HepG2 (cell line): Measurements from ENCODE around the gene SEPTIN12. TPM values are rescaled to one million over a fixed set of nuclear protein-coding genes. Genes with fewer than 3 reads are reported as not detected.

Experiments
- ELF1 ChIP-seq: sonication (generic); formaldehyde crosslinking; IDR thresholded peaks from 2 replicates; pipeline ENCODE4 v1.4.0; 2020; ENCODE audit warnings: missing genetic modification reagents
- GABPA ChIP-seq, 2 experiments: IDR thresholded peaks; 2 replicates each; pipeline ENCODE4 v1.6.1; 2011 to 2016; ENCODE audit warnings: low read depth in 2 of 2, low read length in 1 of 2, missing biosample characterization in 1 of 2, missing genetic modification characterization in 1 of 2
- HDAC1 ChIP-seq: sonication (generic); formaldehyde crosslinking; IDR thresholded peaks from 2 replicates; pipeline ENCODE4 v1.5.1; 2020; ENCODE audit warnings: mild to moderate bottlenecking, missing genetic modification reagents
- HNRNPLL ChIP-seq: fragments of 200-400 bp; formaldehyde crosslinking; IDR thresholded peaks from 2 replicates; pipeline ENCODE4 v1.6.1; 2017; ENCODE audit warnings: mild to moderate bottlenecking, low read depth, low read length; ENCODE audit not compliant: poor library complexity, severe bottlenecking
- MAX ChIP-seq: IDR thresholded peaks from 2 replicates; pipeline ENCODE4 v1.6.1; 2012; ENCODE audit warnings: inconsistent platforms
- MXI1 ChIP-seq: IDR thresholded peaks from 3 replicates; pipeline ENCODE4 v1.6.1; 2012; ENCODE audit warnings: low read depth, low read length, inconsistent platforms, borderline replicate concordance
- RARA ChIP-seq: IDR thresholded peaks from 2 replicates; pipeline ENCODE4 v1.6.1; 2016; ENCODE audit warnings: missing genetic modification reagents, missing compliant biosample characterization
- TFDP2 ChIP-seq: sonication (generic); formaldehyde crosslinking; IDR thresholded peaks from 2 replicates; pipeline ENCODE4 v1.4.0; 2020; ENCODE audit warnings: missing genetic modification reagents
- ZFP82 ChIP-seq: sonication (generic); formaldehyde crosslinking; IDR thresholded peaks from 2 replicates; pipeline ENCODE4 v1.5.1; 2020; ENCODE audit warnings: mild to moderate bottlenecking, missing genetic modification reagents, borderline replicate concordance
- ZNF564 ChIP-seq: sonication (generic); formaldehyde crosslinking; IDR thresholded peaks from 2 replicates; pipeline ENCODE4 v1.8.1; 2023; ENCODE audit warnings: mild to moderate bottlenecking, missing genetic modification reagents
- ZNF724P ChIP-seq: sonication (generic); formaldehyde crosslinking; IDR thresholded peaks from 2 replicates; pipeline ENCODE4 v1.8.0; 2022; ENCODE audit warnings: missing genetic modification reagents, borderline replicate concordance
- ZSCAN12 ChIP-seq: sonication (generic); formaldehyde crosslinking; IDR thresholded peaks from 2 replicates; pipeline ENCODE4 v1.9.0; 2021; ENCODE audit warnings: mild to moderate bottlenecking, missing genetic modification reagents
- polyA plus RNA-seq, 8 experiments: library from polyadenylated mRNA; depleted of rRNA in 3 of 8; stranded (reverse) in 7 of 8; unstranded in 1 of 8; fragments of >200 nt; fragmentation: Illumina TruSeq in 4 of 8; extraction: Trizol in 4 of 8; gene quantifications; 2 replicates each; pipeline versions ENCODE4 v1.2.1 to v1.2.3, GENCODE V29; 2011 to 2016; ENCODE audit warnings: low read depth in 4 of 8, missing spikeins in 1 of 8, mixed read lengths in 1 of 8; ENCODE audit not compliant: insufficient read depth in 1 of 8
- total RNA-seq, 5 experiments: library from RNA; depleted of rRNA; stranded (reverse); fragments of >200 nt; fragmentation: Illumina TruSeq; extraction: Trizol; gene quantifications; 2 replicates each; pipeline ENCODE4 v1.2.3, GENCODE V29; 2016; ENCODE audit warnings: low read depth in 1 of 5
- TF ChIP-seq, protein P1 (sequence below): sonication (generic); formaldehyde crosslinking; IDR thresholded peaks from 2 replicates; pipeline ENCODE4 v1.5.1; 2020; ENCODE audit warnings: mild to moderate bottlenecking, missing genetic modification reagents, borderline replicate concordance
- TF ChIP-seq, protein P2 (sequence below): IDR thresholded peaks from 2 replicates; pipeline ENCODE4 v1.6.1; 2016; ENCODE audit warnings: missing genetic modification reagents, missing compliant biosample characterization
- TF ChIP-seq, protein P3 (sequence below): IDR thresholded peaks from 2 replicates; pipeline ENCODE4 v1.6.1; 2016; ENCODE audit warnings: missing biosample characterization, missing genetic modification reagents, low read depth

The SEPTIN12 gene
- total and polyA plus RNA-seq, 2 of the 13 experiments (the other 11 are each of a cell fraction or from before 2014, with no cell fraction given): 0.22 TPM; not detected in 1

DNA sequence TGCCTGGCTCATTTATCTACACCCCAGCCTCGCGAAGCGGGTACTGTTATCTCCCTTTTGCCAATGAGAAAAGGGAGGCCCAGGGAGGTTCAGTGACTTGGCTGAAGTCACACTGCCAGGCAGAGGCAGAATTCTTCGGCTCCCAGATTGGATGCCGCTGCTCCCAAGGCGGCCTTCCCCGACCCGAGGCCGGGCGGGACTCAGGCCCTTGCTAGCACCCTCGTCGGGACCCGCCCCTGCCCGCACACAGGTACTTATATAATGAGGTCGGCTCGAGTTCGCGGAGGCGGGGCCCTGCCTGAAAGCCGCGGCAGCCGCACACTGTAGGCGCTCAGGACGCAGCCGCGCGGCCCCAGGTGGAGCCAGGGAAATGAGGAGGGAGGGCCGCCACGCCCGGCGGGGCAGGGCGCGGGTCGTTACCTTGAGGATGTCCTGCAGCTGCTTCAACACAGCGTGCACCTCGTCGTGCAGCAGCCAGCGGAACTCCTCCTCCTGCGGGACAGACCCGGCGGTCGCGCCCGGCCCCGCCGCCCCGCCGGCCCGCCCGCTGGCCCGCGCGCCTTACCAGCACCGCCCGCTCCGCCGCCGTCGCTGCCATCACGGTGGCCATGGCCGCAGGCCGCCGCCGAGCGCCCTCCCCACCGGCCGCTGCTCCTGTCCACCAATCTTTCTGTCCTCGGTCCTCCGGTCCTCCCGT lies 14.0 kb upstream of the SEPTIN12 start, which contains the start of gene ROGDI (continued):
- TF ChIP-seq, protein P1, sequence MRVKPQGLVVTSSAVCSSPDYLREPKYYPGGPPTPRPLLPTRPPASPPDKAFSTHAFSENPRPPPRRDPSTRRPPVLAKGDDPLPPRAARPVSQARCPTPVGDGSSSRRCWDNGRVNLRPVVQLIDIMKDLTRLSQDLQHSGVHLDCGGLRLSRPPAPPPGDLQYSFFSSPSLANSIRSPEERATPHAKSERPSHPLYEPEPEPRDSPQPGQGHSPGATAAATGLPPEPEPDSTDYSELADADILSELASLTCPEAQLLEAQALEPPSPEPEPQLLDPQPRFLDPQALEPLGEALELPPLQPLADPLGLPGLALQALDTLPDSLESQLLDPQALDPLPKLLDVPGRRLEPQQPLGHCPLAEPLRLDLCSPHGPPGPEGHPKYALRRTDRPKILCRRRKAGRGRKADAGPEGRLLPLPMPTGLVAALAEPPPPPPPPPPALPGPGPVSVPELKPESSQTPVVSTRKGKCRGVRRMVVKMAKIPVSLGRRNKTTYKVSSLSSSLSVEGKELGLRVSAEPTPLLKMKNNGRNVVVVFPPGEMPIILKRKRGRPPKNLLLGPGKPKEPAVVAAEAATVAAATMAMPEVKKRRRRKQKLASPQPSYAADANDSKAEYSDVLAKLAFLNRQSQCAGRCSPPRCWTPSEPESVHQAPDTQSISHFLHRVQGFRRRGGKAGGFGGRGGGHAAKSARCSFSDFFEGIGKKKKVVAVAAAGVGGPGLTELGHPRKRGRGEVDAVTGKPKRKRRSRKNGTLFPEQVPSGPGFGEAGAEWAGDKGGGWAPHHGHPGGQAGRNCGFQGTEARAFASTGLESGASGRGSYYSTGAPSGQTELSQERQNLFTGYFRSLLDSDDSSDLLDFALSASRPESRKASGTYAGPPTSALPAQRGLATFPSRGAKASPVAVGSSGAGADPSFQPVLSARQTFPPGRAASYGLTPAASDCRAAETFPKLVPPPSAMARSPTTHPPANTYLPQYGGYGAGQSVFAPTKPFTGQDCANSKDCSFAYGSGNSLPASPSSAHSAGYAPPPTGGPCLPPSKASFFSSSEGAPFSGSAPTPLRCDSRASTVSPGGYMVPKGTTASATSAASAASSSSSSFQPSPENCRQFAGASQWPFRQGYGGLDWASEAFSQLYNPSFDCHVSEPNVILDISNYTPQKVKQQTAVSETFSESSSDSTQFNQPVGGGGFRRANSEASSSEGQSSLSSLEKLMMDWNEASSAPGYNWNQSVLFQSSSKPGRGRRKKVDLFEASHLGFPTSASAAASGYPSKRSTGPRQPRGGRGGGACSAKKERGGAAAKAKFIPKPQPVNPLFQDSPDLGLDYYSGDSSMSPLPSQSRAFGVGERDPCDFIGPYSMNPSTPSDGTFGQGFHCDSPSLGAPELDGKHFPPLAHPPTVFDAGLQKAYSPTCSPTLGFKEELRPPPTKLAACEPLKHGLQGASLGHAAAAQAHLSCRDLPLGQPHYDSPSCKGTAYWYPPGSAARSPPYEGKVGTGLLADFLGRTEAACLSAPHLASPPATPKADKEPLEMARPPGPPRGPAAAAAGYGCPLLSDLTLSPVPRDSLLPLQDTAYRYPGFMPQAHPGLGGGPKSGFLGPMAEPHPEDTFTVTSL (CRISPR knock-in tag): 0 out of 2 replicates have a peak, but pooled peaks have one; percentile 18
- TF ChIP-seq HNRNPLL (peak; percentile 70), ZFP82 (CRISPR knock-in tag) (no peak; the same call in 1 of the 2 replicates), HDAC1 (CRISPR knock-in tag) (peak; percentile 75; the same call in 1 of the 2 replicates), ZNF724P (CRISPR knock-in tag) (peak; percentile 63; the same call in 1 of the 2 replicates), ELF1 (CRISPR knock-in tag) (no peak), TFDP2 (peak; percentile 49; the same call in 1 of the 2 replicates), MAX (peak; percentile 62; the same call in 1 of the 2 replicates), ZNF564 (CRISPR knock-in tag) (0 out of 2 replicates have a peak, but pooled peaks have one; percentile 58), MXI1 (no peak), GABPA (IDR thresholded peaks at IDR 0.05; ENCODE audit: low read depth, low read length) (no peak), GABPA (CRISPR knock-in tag; IDR thresholded peaks at IDR 0.05; ENCODE audit: low read depth) (peak; percentile 9; the same call in 1 of the 2 replicates), ZSCAN12 (no peak), RARA (CRISPR knock-in tag) (peak; percentile 99)
- TF ChIP-seq, protein P2, sequence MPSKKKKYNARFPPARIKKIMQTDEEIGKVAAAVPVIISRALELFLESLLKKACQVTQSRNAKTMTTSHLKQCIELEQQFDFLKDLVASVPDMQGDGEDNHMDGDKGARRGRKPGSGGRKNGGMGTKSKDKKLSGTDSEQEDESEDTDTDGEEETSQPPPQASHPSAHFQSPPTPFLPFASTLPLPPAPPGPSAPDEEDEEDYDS (CRISPR knock-in tag): peak; percentile 78
- TF ChIP-seq, protein P3, sequence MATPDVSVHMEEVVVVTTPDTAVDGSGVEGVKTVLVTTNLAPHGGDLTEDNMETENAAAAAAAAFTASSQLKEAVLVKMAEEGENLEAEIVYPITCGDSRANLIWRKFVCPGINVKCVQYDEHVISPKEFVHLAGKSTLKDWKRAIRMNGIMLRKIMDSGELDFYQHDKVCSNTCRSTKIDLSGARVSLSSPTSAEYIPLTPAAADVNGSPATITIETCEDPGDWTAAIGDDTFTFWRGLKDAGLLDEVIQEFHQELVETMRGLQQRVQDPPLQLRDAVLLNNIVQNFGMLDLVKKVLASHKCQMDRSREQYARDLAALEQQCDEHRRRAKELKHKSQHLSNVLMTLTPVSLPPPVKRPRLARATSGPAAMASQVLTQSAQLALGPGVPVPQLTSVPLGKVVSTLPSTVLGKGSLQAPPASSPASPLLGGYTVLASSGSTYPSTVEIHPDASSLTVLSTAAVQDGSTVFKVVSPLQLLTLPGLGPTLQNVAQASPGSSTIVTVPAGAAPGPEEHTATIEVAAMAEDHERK (CRISPR knock-in tag): no peak
